ENCODE data around the gene SEMA6D.
"Not testable (repeated sequence)": the region's sequence is repeated elsewhere in the genome, so short reads cannot be mapped to it uniquely, and the experiment has no call there.

The SEMA6D gene

GRCh38 chr15:47727676-47728075 lies 10.4 kb downstream of the SEMA6D start:
- H3K4me3 ChIP-seq (ENCODE audit: low read length) = no peak overlapping the region
- H3K9me3 ChIP-seq (ENCODE audit: control insufficient read depth, insufficient read depth, low read length) = no peaks in the 10 kb centered on the region
- no peaks in the 10 kb centered on the region for H3K27me3 ChIP-seq (ENCODE audit: control insufficient read depth, insufficient read depth, low read length)
- H3K4me1 ChIP-seq (ENCODE audit: control insufficient read depth, insufficient read depth, low read length) = no peaks in the 10 kb centered on the region; the same call in 1 of the 2 replicates
- no peaks in the 10 kb centered on the region for H3K36me3 ChIP-seq (ENCODE audit: control insufficient read depth, insufficient read depth, low read length)
- no CpG with 5 or more reads among the region's 5 CpGs for WGBS (ENCODE audit: insufficient coverage, insufficient read length)
- no peak overlapping the region for H3K27ac ChIP-seq (ENCODE audit: low read length)
- DNase-seq (ENCODE audit: low read depth, low spot score) = no peak

- Histone ChIP-seq H3K9me3 (ENCODE audit: control insufficient read depth, insufficient read depth, low read length) (no peaks in the 10 kb centered on the region), H3K27me3 (ENCODE audit: control insufficient read depth, insufficient read depth, low read length) (no peaks in the 10 kb centered on the region), H3K27ac (ENCODE audit: low read length) (no peak overlapping the region), H3K4me1 (ENCODE audit: control insufficient read depth, insufficient read depth, low read length) (no peaks in the 10 kb centered on the region; the same call in 1 of the 2 replicates), H3K36me3 (ENCODE audit: control insufficient read depth, insufficient read depth, low read length) (no peaks in the 10 kb centered on the region), H3K4me3 (ENCODE audit: low read length) (no peak overlapping the region)
- no CpG with 5 or more reads among the region's 6 CpGs for WGBS (ENCODE audit: insufficient coverage, insufficient read length)
- no peak for DNase-seq (ENCODE audit: low read depth, low spot score)
These were observed 11.1 kb downstream of the SEMA6D start for GRCh38 chr15:47728426-47728825.

GRCh38 chr15:47728886-47729285 lies 11.6 kb downstream of the SEMA6D start:
- Histone ChIP-seq H3K27me3 (ENCODE audit: control insufficient read depth, insufficient read depth, low read length) (no peaks in the 10 kb centered on the region), H3K4me3 (ENCODE audit: low read length) (no peak overlapping the region), H3K4me1 (ENCODE audit: control insufficient read depth, insufficient read depth, low read length) (no peaks in the 10 kb centered on the region; the same call in 1 of the 2 replicates), H3K9me3 (ENCODE audit: control insufficient read depth, insufficient read depth, low read length) (no peaks in the 10 kb centered on the region), H3K36me3 (ENCODE audit: control insufficient read depth, insufficient read depth, low read length) (no peaks in the 10 kb centered on the region), H3K27ac (ENCODE audit: low read length) (no peak overlapping the region)
- WGBS (ENCODE audit: insufficient coverage, insufficient read length) = no CpG with 5 or more reads among the region's 6 CpGs
- DNase-seq (ENCODE audit: low read depth, low spot score) = no peak

GRCh38 chr15:47731230-47731629 lies 13.9 kb downstream of the SEMA6D start:
- no peak for DNase-seq (ENCODE audit: low read depth, low spot score)
- WGBS (ENCODE audit: insufficient coverage, insufficient read length) = no CpG with 5 or more reads among the region's 3 CpGs
- Histone ChIP-seq H3K4me3 (ENCODE audit: low read length) (no peak overlapping the region), H3K27me3 (ENCODE audit: control insufficient read depth, insufficient read depth, low read length) (no peaks in the 10 kb centered on the region), H3K27ac (ENCODE audit: low read length) (no peak overlapping the region), H3K9me3 (ENCODE audit: control insufficient read depth, insufficient read depth, low read length) (no peaks in the 10 kb centered on the region), H3K4me1 (ENCODE audit: control insufficient read depth, insufficient read depth, low read length) (no peaks in the 10 kb centered on the region), H3K36me3 (ENCODE audit: control insufficient read depth, insufficient read depth, low read length) (no peaks in the 10 kb centered on the region)

GRCh38 chr15:47732248-47732647 lies 14.9 kb downstream of the SEMA6D start:
- Histone ChIP-seq H3K27me3 (ENCODE audit: control insufficient read depth, insufficient read depth, low read length) (no peaks in the 10 kb centered on the region), H3K36me3 (ENCODE audit: control insufficient read depth, insufficient read depth, low read length) (no peaks in the 10 kb centered on the region), H3K27ac (ENCODE audit: low read length) (no peak overlapping the region), H3K9me3 (ENCODE audit: control insufficient read depth, insufficient read depth, low read length) (no peaks in the 10 kb centered on the region), H3K4me1 (ENCODE audit: control insufficient read depth, insufficient read depth, low read length) (no peaks in the 10 kb centered on the region), H3K4me3 (ENCODE audit: low read length) (no peak overlapping the region)
- no peak for DNase-seq (ENCODE audit: low read depth, low spot score)
- no CpG with 5 or more reads among the region's 1 CpG for WGBS (ENCODE audit: insufficient coverage, insufficient read length)

GRCh38 chr15:47733085-47733484 lies 15.8 kb downstream of the SEMA6D start:
- no peaks in the 10 kb centered on the region for H3K36me3 ChIP-seq (ENCODE audit: control insufficient read depth, insufficient read depth, low read length)
- H3K4me3 ChIP-seq (ENCODE audit: low read length) = no peak overlapping the region
- no peak for DNase-seq (ENCODE audit: low read depth, low spot score)
- H3K4me1 ChIP-seq (ENCODE audit: control insufficient read depth, insufficient read depth, low read length) = no peaks in the 10 kb centered on the region
- no CpG with 5 or more reads among the region's 2 CpGs for WGBS (ENCODE audit: insufficient coverage, insufficient read length)
- H3K27ac ChIP-seq (ENCODE audit: low read length) = no peak overlapping the region
- H3K27me3 ChIP-seq (ENCODE audit: control insufficient read depth, insufficient read depth, low read length) = no peaks in the 10 kb centered on the region
- no peaks in the 10 kb centered on the region for H3K9me3 ChIP-seq (ENCODE audit: control insufficient read depth, insufficient read depth, low read length)

GRCh38 chr15:47736143-47736786 lies 19.0 kb downstream of the SEMA6D start:
- Histone ChIP-seq H3K4me3 (ENCODE audit: low read length) (no peak overlapping the region), H3K9me3 (ENCODE audit: control insufficient read depth, insufficient read depth, low read length) (no peaks in the 10 kb centered on the region), H3K36me3 (ENCODE audit: control insufficient read depth, insufficient read depth, low read length) (no peaks in the 10 kb centered on the region), H3K27ac (ENCODE audit: low read length) (no peak overlapping the region), H3K27me3 (ENCODE audit: control insufficient read depth, insufficient read depth, low read length) (no peaks in the 10 kb centered on the region), H3K4me1 (ENCODE audit: control insufficient read depth, insufficient read depth, low read length) (no peaks in the 10 kb centered on the region)
- DNase-seq (ENCODE audit: low read depth, low spot score) = no peak
- WGBS (ENCODE audit: insufficient coverage, insufficient read length) = no CpG with 5 or more reads among the region's 3 CpGs

- WGBS (ENCODE audit: insufficient coverage, insufficient read length) = no CpG with 5 or more reads among the region's 2 CpGs
- DNase-seq (ENCODE audit: low read depth, low spot score) = no peak
These were observed 20.2 kb downstream of the SEMA6D start for GRCh38 chr15:47737477-47737876.

GRCh38 chr15:47738144-47738825 lies 21.0 kb downstream of the SEMA6D start:
- not testable (repeated sequence) for H3K9me3 ChIP-seq (ENCODE audit: control insufficient read depth, insufficient read depth, low read length); H3K4me1 ChIP-seq (ENCODE audit: control insufficient read depth, insufficient read depth, low read length); H3K4me3 ChIP-seq (ENCODE audit: low read length); H3K27ac ChIP-seq (ENCODE audit: low read length); DNase-seq (ENCODE audit: low read depth, low spot score); H3K36me3 ChIP-seq (ENCODE audit: control insufficient read depth, insufficient read depth, low read length); H3K27me3 ChIP-seq (ENCODE audit: control insufficient read depth, insufficient read depth, low read length)
- no CpG with 5 or more reads among the region's 4 CpGs for WGBS (ENCODE audit: insufficient coverage, insufficient read length)

More at GRCh38 chr15:47737477-47737876, 20.2 kb downstream of the SEMA6D start:
- no peak overlapping the region for H3K4me3 ChIP-seq (ENCODE audit: low read length)
- no peak overlapping the region for H3K27ac ChIP-seq (ENCODE audit: low read length)
- H3K4me1 ChIP-seq (ENCODE audit: control insufficient read depth, insufficient read depth, low read length) = peaks cover 3% of the 10 kb centered on the region; the same call in 1 of the 2 replicates
- H3K36me3 ChIP-seq (ENCODE audit: control insufficient read depth, insufficient read depth, low read length) = no peaks in the 10 kb centered on the region
- H3K27me3 ChIP-seq (ENCODE audit: control insufficient read depth, insufficient read depth, low read length) = no peaks in the 10 kb centered on the region
- H3K9me3 ChIP-seq (ENCODE audit: control insufficient read depth, insufficient read depth, low read length) = no peaks in the 10 kb centered on the region

- Histone ChIP-seq H3K4me1 (ENCODE audit: control insufficient read depth, insufficient read depth, low read length) (peaks cover 4% of the 10 kb centered on the region; the same call in 1 of the 2 replicates), H3K27me3 (ENCODE audit: control insufficient read depth, insufficient read depth, low read length) (peaks cover 5% of the 10 kb centered on the region; the same call in 1 of the 2 replicates), H3K4me3 (ENCODE audit: low read length) (no peak overlapping the region), H3K27ac (ENCODE audit: low read length) (no peak overlapping the region), H3K9me3 (ENCODE audit: control insufficient read depth, insufficient read depth, low read length) (no peaks in the 10 kb centered on the region), H3K36me3 (ENCODE audit: control insufficient read depth, insufficient read depth, low read length) (no peaks in the 10 kb centered on the region)
- no peak for DNase-seq (ENCODE audit: low read depth, low spot score)
- no CpG with 5 or more reads among the region's 4 CpGs for WGBS (ENCODE audit: insufficient coverage, insufficient read length)
These were observed 23.8 kb downstream of the SEMA6D start for GRCh38 chr15:47741082-47741481.

Measured in iPS DF 6.9 (cell line).